Measurements from ENCODE around the gene GRHL3.

GRHL3 gene

DNA sequence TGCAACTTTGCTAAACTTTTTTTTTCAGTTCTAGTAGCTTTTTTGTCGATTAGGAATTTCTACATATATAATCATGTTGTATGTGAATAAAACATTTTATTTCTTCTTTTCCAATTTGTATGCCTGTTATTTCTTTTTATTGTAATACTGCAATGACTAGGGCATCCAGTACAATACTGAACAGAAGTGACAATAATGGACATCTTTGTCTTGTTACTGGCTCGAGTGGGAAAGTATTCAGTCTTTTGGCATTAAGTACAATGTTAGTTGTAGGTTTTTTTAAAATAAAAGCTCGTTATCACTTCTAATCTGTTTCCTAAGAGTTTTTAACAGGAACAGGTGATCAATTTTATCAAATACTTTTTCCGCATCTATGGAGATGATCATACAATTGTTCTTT, 84.6 kb downstream of the GRHL3 start:
- H3K27me3 ChIP-seq (ENCODE audit: low read depth), result no peaks in the 10 kb centered on the region
- H3K4me3 ChIP-seq, result no peak overlapping the region
- H3K9me3 ChIP-seq, result no peaks in the 10 kb centered on the region
- no peaks in the 10 kb centered on the region; the same call in 1 of the 2 replicates for H3K36me3 ChIP-seq (replicated peaks)
- no peak for DNase-seq (ENCODE audit: low spot score in 2 of 2)
- in situ Hi-C loops (cut with MboI; ENCODE audit: low sequenced_read_pairs), result no loop called here
- H3K4me1 ChIP-seq, result 0 out of 2 replicates have a peak, but pooled peaks cover 3% of the 10 kb centered on the region

All from HAP-1 (cell line).